K562 (cell line): ENCODE data around the gene ZC3H10. TPM values are rescaled to one million over a fixed set of nuclear protein-coding genes. Genes with fewer than 3 reads are reported as not detected.

Experiments
- FOXJ3 ChIP-seq: sonication (generic); formaldehyde crosslinking; IDR thresholded peaks from 2 replicates; pipeline ENCODE4 v1.4.0; 2020; ENCODE audit warnings: mild to moderate bottlenecking, missing genetic modification reagents
- HIVEP1 ChIP-seq: fragments of 250-450 bp; sonication (Bioruptor Pico); IDR thresholded peaks from 2 replicates; pipeline ENCODE4 v1.4.0; 2020; ENCODE audit warnings: mild to moderate bottlenecking
- HMBOX1 ChIP-seq: sonication (generic); IDR thresholded peaks from 2 replicates; pipeline ENCODE4 v1.6.1; 2016
- ID3 ChIP-seq, 2 experiments: fragments of 250-450 bp in 1 of 2; fragments of 450-650 bp in 1 of 2; sonication (Bioruptor Pico) in 1 of 2; IDR thresholded peaks; 2 replicates each; pipeline versions ENCODE4 v1.6.1 to v1.8.0; 2016 to 2021; ENCODE audit warnings: mild to moderate bottlenecking in 2 of 2, moderate library complexity in 2 of 2, missing compliant biosample characterization in 1 of 2, missing genetic modification characterization in 1 of 2
- MIER1 ChIP-seq: fragments of 450-650 bp; IDR thresholded peaks from 2 replicates; pipeline ENCODE4 v1.6.1; 2016; ENCODE audit warnings: antibody characterized with exemption, mild to moderate bottlenecking, low read depth
- PCBP1 ChIP-seq: fragments of 200-400 bp; formaldehyde crosslinking; IDR thresholded peaks from 2 replicates; pipeline ENCODE4 v1.6.1; 2018; ENCODE audit warnings: mild to moderate bottlenecking, low read depth, low read length; ENCODE audit not compliant: poor library complexity, severe bottlenecking
- RBM14 ChIP-seq: fragments of 200-400 bp; formaldehyde crosslinking; IDR thresholded peaks from 2 replicates; pipeline ENCODE4 v1.6.1; 2018; ENCODE audit warnings: low read depth, mild to moderate bottlenecking, low read length, moderate library complexity, borderline replicate concordance; ENCODE audit not compliant: insufficient read depth
- TEAD2 ChIP-seq: fragments of 450-650 bp; IDR thresholded peaks from 2 replicates; pipeline ENCODE4 v1.6.1; 2016; ENCODE audit warnings: missing genetic modification characterization, control low read depth, missing compliant biosample characterization
- ZBTB7A ChIP-seq: IDR thresholded peaks from 2 replicates; pipeline ENCODE4 v1.6.1; 2011; ENCODE audit warnings: low read depth, mild to moderate bottlenecking, low read length, moderate library complexity, borderline replicate concordance; ENCODE audit not compliant: control insufficient read depth
- ZNF124 ChIP-seq: sonication (generic); formaldehyde crosslinking; IDR thresholded peaks from 2 replicates; pipeline ENCODE4 v1.8.1; 2022; ENCODE audit warnings: missing genetic modification reagents
- ZNF318 ChIP-seq, 2 experiments: fragments of 450-650 bp; IDR thresholded peaks; 2 replicates each; pipeline ENCODE4 v1.6.1; 2016; ENCODE audit warnings: mild to moderate bottlenecking in 2 of 2, borderline replicate concordance in 1 of 2, low read depth in 1 of 2, moderate library complexity in 1 of 2
- ZNF449 ChIP-seq: fragments of 250-450 bp; sonication (Bioruptor Pico); IDR thresholded peaks from 2 replicates; pipeline ENCODE4 v1.8.0; 2022; ENCODE audit warnings: moderate library complexity, mild to moderate bottlenecking, inconsistent platforms
- polyA plus RNA-seq, 8 experiments: library from polyadenylated mRNA; depleted of rRNA in 4 of 8; stranded (reverse) in 5 of 8; unstranded in 3 of 8; fragments of >200 nt; fragmentation: Nextera tagmentation in 2 of 8; fragmentation: Illumina TruSeq in 1 of 8; extraction: Ambion mirVana in 2 of 8; extraction: Trizol in 1 of 8; gene quantifications; 2 replicates each; pipeline versions ENCODE4 v1.2.1 to v1.2.3, GENCODE V29; 2011 to 2014; ENCODE audit warnings: inconsistent platforms in 1 of 8, missing spikeins in 1 of 8
- total RNA-seq, 7 experiments: library from RNA; depleted of rRNA in 6 of 7; stranded (reverse); fragments of >200 nt in 6 of 7; fragmentation: Illumina TruSeq in 2 of 7; extraction: Trizol in 2 of 7; gene quantifications; 2 replicates each; pipeline versions ENCODE4 v1.2.1 to v1.2.3, GENCODE V29; 2011 to 2021; ENCODE audit warnings: low replicate concordance in 1 of 7

ZC3H10 gene
- total and polyA plus RNA-seq, 9 of the 15 experiments (the other 6 are each of a cell fraction or from before 2014, with no cell fraction given) = 0.31 to 4.1 (median 1.6) TPM

- no peak for TF ChIP-seq ZNF318 (IDR thresholded peaks at IDR 0.05; ENCODE audit: borderline replicate concordance in 1 of 2, low read depth in 1 of 2)
- no peak for TF ChIP-seq ZNF124 (CRISPR knock-in tag)
- TF ChIP-seq MIER1 = no peak
- no peak for TF ChIP-seq HMBOX1
- no peak for TF ChIP-seq ZNF449 (CRISPR knock-in tag)
- no peak for TF ChIP-seq TEAD2 (tag)
- no peak for TF ChIP-seq HIVEP1 (CRISPR knock-in tag)
- no peak for TF ChIP-seq PCBP1
- TF ChIP-seq RBM14 = no peak
- no peak for TF ChIP-seq ID3 (CRISPR knock-in tag; IDR thresholded peaks at IDR 0.05)
- no peak for TF ChIP-seq ID3 (tag; IDR thresholded peaks at IDR 0.05)
- TF ChIP-seq ZBTB7A = peak; percentile 70; the same call in 1 of the 2 replicates
- TF ChIP-seq FOXJ3 (CRISPR knock-in tag) = no peak
These were observed 37.3 kb downstream of the ZC3H10 start (continued) for GRCh38 chr12:56155256-56155845.
